Islet precursor cell (in vitro differentiated cells): Measurements from ENCODE around the gene POU2AF1.

Source experiments
- DNase-seq: peaks from one replicate; pipeline ENCODE4 v3.0.0-alpha.2; 2018

The POU2AF1 gene

DNA sequence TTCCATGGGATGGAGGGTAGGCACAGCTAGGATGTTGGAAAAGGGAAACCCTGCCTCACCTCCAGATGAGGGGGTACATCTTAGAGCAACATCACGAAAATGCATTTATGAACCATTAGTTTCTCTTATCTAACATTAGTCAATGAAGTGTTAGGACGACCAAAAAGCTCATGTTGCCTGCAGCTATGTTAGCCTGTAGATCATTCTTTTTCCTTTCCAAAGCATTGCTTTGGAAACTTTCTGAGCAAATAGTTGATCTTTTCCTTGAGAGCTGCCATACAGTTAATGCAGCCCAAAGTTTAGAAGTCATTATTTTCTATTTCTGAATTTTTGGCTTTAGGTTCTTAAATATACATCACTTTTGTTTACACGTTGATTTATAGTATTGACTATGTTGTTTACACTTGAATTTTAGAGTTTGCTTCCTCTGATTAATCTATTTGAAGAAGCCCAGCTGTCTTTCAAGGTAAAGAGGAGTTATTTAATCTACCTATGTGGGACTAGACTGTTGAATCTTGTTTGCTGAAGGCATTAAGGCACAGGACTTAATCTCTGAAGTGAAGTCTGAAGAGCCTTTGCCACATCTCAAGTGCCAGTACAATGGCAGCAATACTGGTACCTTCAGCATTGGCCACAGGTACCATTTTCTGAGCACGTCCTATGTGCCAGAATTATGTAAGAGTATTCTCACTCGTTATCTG lies 69.7 kb downstream of the POU2AF1 start:
- DNase-seq = no peak

DNA sequence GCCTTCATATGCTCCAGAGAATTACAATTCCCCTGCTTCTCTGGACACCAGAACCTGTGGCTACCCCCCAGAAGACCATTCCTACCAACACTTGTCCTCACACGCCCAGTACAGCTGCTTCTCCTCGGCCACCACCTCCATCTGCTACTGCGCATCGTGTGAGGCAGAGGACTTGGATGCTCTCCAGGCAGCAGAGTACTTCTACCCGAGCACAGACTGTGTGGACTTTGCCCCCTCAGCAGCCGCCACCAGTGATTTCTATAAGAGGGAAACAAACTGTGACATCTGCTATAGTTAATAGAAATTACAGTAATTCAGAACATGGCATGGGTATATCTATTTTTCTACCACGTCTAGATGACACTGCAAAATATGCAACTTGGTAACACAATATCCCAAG lies 70.9 kb downstream of the POU2AF1 start:
- DNase-seq = no peak

DNA sequence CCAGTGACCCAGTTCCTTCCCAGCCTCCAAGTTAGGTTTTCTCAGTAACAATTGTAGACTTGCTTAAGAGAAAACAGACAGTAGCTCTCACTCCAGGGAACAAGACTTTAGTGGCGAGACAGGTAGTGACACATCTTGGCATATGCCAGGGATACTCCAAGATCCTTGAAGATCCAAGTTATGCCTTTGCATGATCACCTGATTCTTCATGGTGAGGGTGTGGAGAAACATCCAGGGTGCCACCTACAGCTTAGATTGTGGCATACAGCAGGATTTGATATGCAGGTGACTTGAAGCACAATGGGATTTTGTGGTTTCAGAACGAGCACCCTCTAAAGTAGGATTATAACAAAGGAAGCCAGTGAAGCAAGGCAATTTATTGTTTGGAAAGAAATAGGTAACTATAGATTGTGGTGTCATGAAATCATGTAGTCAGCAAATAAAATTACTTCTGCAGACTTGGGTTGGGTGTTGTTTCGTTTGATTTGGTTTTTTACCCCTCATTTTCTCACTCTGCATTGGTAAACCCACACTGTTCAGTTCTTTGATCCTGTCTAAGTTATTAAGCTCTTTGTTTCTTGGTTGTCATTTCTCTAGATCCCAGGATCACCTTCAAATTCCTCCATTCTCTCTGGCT lies 71.5 kb downstream of the POU2AF1 start:
- no peak for DNase-seq

DNA sequence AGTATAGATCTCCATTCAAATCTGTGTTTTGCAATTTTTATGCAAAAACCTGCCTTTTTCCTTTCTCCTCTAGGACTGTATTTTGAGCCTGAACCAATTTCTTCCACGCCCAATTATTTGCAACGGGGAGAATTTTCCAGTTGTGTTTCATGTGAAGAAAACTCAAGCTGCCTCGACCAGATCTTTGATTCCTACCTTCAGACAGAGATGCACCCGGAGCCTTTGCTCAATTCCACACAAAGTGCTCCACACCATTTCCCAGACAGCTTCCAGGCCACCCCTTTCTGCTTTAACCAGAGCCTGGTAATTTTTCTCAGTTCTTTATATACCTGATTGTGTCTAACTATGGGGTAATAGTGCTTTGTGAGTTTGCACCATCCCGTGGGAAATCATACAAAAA lies 72.8 kb downstream of the POU2AF1 start:
- no peak for DNase-seq

DNA sequence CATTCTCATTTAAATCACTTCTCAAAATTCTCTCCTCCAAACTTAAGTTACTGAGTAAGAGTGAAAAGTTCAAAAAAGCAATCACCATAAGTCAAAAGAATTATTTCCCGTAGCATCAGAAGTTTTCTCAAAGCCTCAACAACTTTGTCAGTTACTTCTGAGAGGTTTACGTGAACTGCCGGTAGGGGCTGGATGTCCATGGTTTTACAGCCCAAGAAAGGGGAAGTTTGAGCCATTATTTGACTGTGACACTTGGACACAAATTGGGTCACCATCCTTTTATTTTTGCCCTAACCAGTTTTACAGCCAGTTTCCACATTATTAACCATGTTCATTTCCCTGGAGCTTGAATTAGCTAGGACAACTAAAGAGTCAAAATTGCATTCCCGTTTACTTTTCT lies 73.2 kb downstream of the POU2AF1 start:
- DNase-seq = no peak

DNA sequence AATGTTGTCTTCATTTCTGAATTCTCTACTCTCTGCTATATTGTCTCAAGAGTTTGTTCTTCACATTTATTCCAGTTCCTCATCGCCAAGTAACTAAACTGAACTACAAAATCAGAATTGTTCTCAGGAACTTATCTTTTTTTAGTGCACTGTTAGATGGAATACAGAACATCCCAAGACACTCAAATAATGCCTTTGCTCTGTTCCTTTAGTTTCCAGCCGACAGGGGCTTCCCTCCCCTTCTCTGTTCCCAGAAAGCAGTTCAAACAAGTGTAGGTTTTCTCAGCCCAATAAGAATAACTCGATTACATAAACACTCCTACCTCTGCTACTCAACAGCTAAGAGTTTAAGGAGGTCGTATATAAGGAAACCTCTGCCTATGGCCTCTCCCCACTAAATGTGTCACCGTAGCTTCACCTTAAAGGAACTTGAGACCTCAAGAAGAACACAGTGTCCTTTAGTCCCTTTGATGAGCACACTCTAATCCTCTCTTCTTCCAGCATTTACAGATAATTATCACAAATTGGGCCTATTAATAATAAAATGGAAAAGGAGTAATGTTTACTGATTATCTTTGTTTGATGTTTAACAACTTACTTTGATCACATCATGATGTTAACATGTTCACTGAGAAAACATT lies 73.8 kb downstream of the POU2AF1 start:
- DNase-seq = no peak

DNA sequence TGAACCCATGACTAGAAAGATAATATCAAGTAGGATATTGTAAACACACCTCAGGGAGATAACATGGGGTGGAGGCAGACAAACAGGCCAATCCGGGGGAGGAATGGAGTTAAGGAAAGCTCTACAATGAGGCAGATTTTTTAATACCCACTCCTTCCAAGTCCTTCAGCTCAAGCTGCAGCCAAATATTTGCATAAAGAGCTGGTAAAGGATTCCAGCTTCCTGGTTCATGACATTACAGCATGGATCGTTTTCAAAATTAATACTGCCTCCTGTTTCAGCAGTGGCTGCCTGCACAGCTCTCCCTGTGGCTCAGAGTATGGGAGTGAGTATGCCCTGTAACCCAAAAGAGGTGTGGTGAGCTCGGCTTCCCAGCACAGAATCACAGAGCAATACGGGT lies 75.6 kb downstream of the POU2AF1 start:
- no peak for DNase-seq

DNA sequence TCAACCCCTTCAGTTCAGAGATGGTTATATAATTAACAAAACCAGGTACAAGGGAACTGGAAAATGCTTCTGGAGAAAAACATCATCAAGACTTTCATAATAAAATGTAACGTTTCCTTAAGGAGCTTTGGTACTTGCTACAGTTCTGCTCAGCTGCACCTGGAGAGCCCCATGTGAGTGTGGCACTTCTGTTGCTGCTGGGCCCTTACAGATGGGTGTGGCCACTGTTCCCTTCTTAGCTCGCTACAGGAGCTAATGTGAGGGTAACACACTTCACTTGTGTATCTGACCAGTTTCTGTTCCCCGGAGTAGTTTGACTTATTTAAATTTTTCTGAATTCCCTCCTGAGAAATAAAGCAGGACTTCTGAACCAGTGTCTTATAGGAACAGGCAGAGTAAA lies 76.8 kb downstream of the POU2AF1 start:
- DNase-seq = no peak
